GM10266 (cell line): ENCODE data around the gene PABPN1L.

Source experiments
- DNase-seq: peaks from one replicate; pipeline ENCODE4 v3.0.0; 2012; ENCODE audit errors: extremely low spot score
- TF ChIP-seq, protein P1 (sequence below): IDR thresholded peaks from 2 replicates; pipeline ENCODE4 v1.5.1; 2012; ENCODE audit warnings: mild to moderate bottlenecking, low read depth; ENCODE audit not compliant: control insufficient read depth, insufficient read depth; ENCODE audit errors: missing control alignments

Gene PABPN1L

DNA sequence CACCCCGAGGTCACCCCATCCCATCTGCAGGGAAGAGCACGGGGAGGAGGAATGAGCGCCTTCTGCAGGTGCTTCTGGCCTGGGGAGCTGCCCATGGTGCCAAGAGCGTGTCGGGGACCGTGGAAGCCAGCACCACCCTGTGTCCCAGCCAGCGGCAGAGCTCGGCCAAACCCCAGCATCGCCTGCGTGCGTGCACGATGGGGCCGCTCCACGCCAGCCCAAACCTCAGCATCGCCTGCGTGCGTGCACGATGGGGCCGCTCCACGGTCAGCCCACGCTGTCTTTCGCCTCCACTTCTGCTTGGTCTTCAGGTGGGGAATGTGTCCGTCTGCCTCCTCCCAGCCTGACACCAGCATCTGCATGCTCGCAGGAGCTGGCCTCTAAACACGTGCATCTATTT is 23.7 kb downstream of the PABPN1L start:
- DNase-seq = no peak
- TF ChIP-seq, protein P1, sequence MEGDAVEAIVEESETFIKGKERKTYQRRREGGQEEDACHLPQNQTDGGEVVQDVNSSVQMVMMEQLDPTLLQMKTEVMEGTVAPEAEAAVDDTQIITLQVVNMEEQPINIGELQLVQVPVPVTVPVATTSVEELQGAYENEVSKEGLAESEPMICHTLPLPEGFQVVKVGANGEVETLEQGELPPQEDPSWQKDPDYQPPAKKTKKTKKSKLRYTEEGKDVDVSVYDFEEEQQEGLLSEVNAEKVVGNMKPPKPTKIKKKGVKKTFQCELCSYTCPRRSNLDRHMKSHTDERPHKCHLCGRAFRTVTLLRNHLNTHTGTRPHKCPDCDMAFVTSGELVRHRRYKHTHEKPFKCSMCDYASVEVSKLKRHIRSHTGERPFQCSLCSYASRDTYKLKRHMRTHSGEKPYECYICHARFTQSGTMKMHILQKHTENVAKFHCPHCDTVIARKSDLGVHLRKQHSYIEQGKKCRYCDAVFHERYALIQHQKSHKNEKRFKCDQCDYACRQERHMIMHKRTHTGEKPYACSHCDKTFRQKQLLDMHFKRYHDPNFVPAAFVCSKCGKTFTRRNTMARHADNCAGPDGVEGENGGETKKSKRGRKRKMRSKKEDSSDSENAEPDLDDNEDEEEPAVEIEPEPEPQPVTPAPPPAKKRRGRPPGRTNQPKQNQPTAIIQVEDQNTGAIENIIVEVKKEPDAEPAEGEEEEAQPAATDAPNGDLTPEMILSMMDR = no peak

DNA sequence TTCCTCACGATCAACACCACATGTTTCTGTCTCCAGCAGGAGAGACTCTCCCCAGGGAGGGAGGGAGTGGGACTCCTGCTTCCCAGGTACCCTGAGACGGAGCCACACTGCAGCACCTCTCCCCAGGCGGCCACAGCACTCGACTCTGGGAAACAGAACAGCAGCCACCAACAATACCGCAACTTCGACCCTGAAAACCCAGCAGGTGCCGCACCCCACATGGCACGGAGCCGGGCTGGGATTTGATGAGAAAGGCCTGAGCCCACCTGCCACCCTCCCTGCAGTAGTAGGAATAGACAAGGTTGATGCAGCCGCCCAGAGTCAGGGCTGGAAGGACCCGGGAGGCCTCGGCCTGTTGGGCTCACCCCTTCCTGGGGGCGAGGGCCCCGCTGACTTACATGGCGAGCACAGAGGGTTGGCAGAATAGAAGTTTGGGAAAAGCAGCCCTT is 24.1 kb downstream of the PABPN1L start:
- TF ChIP-seq, protein P1 = no peak
- DNase-seq = no peak

DNA sequence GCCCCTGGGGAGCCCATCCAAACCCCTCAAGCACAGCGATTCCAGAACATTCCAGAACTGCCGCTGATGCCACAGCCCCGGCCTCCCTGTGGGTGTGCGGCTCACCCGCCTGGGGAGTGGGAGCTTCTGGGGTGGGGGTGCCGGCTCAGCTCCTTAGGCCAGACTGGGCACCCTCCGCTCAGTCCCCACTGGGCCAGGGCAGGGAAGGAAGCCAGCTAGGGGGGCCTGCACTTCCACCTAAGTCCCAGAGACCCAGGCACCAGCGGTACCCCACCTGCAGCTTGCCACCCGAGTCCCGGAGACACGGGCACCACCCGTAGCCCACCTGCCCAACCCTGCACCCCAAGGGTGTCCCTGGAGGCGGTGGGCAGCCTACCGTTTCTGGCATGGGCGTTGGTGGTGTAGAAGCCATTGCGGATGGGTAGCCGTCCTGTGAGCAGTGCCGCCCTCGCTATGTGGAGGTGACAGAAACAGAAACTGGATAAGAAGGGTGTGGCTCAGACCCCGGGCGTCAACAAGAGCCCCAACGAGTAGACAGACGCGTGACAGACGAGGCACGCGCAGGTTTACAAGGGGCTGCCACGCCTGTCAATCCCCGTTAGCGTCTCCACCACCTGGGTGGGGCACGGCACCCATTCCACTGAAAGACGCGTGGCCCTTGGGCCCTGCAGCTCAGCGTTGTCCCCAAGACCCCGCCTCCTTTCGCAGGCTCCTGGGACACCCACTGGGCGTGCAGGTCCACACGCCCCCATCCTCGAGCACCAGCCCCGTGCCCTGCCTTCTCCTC is 24.7 kb downstream of the PABPN1L start:
- TF ChIP-seq, protein P1 = no peak

DNA sequence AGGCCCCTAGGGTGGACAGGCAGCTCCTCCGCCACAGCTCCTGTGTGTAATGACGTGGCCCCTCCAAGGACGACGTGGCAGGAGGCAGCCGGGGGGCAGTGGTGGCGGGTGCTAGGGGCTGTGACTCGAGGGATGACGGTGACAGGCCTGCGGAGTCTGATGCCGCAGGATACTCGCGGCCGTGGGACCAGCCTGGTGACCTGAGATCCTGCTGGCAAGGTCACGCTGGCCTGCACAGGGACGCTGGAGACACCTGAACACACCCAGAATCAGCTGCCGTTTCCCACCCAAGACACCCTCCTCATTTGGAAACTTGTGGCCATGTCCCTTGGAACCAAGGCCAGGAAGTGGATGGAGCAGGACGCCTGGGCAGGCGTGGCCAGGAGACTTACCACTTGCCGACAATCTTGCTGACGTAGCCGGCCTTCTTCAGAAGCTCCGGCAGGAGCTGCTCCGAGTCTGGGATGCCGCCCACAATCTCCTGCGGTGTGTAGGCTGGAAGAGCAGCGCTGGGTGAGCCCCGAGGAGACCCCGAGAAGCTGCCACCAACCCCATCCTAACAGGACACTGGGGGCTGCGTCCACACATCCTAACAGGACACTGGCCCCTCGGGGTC is 25.8 kb downstream of the PABPN1L start:
- TF ChIP-seq, protein P1 = no peak
- DNase-seq = no peak

More for the DNA sequence above, 24.7 kb downstream of the PABPN1L start:
- DNase-seq = no peak

DNA sequence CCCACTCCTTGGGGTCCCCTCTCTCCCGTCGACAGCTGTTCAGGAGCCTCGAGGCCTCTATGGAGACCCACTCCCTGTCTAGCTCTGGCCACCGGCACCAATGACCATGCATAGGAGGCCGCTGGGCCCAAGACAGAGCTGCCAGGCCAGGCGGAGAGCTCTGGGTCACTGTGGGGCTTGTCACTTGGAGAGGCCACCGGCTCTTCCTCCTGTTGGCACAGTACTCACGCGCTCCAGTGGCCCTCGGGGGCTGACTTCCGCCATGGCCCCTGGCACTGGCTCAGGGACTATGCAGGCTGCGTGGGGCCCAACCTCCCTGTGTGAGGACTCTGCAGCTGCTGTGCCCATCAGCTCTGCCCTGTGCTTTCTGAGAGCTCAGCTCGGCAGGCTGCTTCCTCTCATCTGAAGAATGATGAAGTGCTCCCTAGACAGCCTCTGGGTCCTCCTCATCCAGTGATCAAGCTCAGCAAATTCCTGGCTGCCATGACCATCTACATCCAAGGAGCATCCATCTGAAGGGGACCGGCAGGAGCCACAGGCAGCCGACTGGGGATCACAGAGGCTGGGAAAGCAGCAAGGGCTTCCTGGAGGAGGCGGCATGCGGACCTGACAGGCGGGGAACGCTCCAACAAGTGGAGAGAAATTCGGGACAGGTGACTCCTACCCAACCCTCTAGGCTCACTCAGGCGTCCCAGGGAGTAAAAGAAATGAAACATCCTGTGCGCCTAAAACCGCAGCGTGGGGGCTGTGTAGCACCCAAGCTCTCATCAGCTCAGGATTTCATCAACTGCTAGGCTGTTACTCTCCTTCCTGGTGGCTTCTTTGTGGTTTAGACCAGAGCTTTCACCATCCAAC is 26.5 kb downstream of the PABPN1L start:
- TF ChIP-seq, protein P1 = no peak
- DNase-seq = no peak

DNA sequence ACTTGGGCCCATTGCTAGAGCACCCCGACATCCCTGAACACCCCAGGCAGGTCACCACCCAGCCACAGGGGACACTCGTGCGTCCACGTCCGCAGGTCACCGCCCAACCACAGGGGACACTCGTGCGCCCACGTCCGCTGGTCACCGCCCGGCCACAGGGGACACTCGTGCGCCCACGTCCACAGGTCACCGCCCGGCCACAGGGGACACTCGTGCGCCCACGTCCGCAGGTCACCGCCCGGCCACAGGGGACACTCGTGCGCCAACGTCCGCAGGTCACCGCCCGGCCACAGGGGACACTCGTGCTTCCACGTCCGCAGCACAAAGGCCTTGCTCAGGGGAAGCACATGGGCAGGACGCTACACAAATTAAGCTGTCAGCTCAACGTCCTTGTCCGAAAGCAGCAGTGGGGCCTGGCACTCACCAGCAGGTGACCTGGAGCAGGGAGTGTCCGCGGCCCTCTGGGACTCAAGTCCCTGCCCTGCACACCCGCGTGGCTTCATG is 27.4 kb downstream of the PABPN1L start:
- TF ChIP-seq, protein P1 = no peak
- no peak for DNase-seq
